IMR-90 (cell line): Measurements from ENCODE around the gene OTUB2. TPM values are rescaled to one million over a fixed set of nuclear protein-coding genes. Genes with fewer than 3 reads are reported as not detected.

Source experiments
- ATAC-seq: fragments of 200-7000 bp; cut with Tn5 transposase; 2 replicates; pipeline ENCODE4 v1.9.1; 2020; ENCODE audit warnings: low read depth, mild to moderate bottlenecking, moderate library complexity
- BruUV-seq: library from RNA; stranded (reverse); fragments of 400-500 nt; replicated peaks from 2 replicates; lab custom pipeline; 2021; lab: Mats Ljungman, UMichigan
- CTCF ChIA-PET: fragments of 300-600 bp; formaldehyde crosslinking; extraction: SDS; loops from one replicate; lab custom pipeline; 2021; ENCODE audit warnings: antibody characterized with exemption; lab: Yijun Ruan, JAX
- POLR2A ChIA-PET: fragments of 300-600 bp; sonication (Branson Sonifier 250); formaldehyde crosslinking; loops from one replicate; lab custom pipeline; 2022; ENCODE audit warnings: antibody characterized with exemption; ENCODE audit not compliant: unreplicated experiment; lab: Charles Lee
- DNase-seq: peaks from one replicate; pipeline ENCODE4 v3.0.0; 2013
- H2AFZ ChIP-seq: replicated peaks from 2 replicates; pipeline ENCODE3; 2013; ENCODE audit warnings: low read length, mild to moderate bottlenecking; ENCODE audit not compliant: poor library complexity
- H2AK5ac ChIP-seq: 2 replicates; pipeline ENCODE4 v1.6.1; 2013; ENCODE audit warnings: low read depth, low read length, inconsistent platforms
- H2AK9ac ChIP-seq: replicated peaks from 2 replicates; pipeline ENCODE3; 2013; ENCODE audit warnings: mild to moderate bottlenecking, low read depth, low read length, moderate library complexity; ENCODE audit not compliant: poor library complexity
- H2BK120ac ChIP-seq: 2 replicates; pipeline ENCODE4 v1.6.1; 2013; ENCODE audit warnings: low read depth, low read length, inconsistent platforms
- H2BK15ac ChIP-seq: 3 replicates; pipeline ENCODE4 v1.6.1; 2013; ENCODE audit warnings: low read depth, low read length, inconsistent platforms
- H2BK20ac ChIP-seq: 2 replicates; pipeline ENCODE4 v1.6.1; 2013; ENCODE audit warnings: low read depth, mild to moderate bottlenecking, inconsistent platforms, low read length, moderate library complexity
- H2BK5ac ChIP-seq: 2 replicates; pipeline ENCODE4 v1.6.1; 2013; ENCODE audit warnings: mild to moderate bottlenecking, low read depth, low read length, inconsistent platforms; ENCODE audit not compliant: poor library complexity, severe bottlenecking
- H3K14ac ChIP-seq: replicated peaks from 2 replicates; pipeline ENCODE4 v1.6.1; 2013; ENCODE audit warnings: low read depth, low read length, inconsistent platforms
- H3K18ac ChIP-seq: 2 replicates; pipeline ENCODE4 v1.6.1; 2013; ENCODE audit warnings: low read depth, low read length, control low read depth
- H3K23ac ChIP-seq: 2 replicates; pipeline ENCODE4 v1.6.1; 2013; ENCODE audit warnings: low read depth, low read length, inconsistent platforms
- H3K27ac ChIP-seq: 2 replicates; pipeline ENCODE4 v1.5.1; 2013; ENCODE audit warnings: mild to moderate bottlenecking, control low read depth, low read length; ENCODE audit not compliant: insufficient read depth
- H3K27me3 ChIP-seq: 2 replicates; pipeline ENCODE4 v1.6.1; 2013; ENCODE audit warnings: low read length; ENCODE audit not compliant: control insufficient read depth, insufficient read depth
- H3K36me3 ChIP-seq: 2 replicates; pipeline ENCODE4 v1.6.1; 2013; ENCODE audit warnings: low read length, mixed read lengths; ENCODE audit not compliant: control insufficient read depth, insufficient read depth
- H3K4ac ChIP-seq: 2 replicates; pipeline ENCODE4 v1.6.1; 2013; ENCODE audit warnings: low read depth, low read length, inconsistent platforms
- H3K4me1 ChIP-seq: 2 replicates; pipeline ENCODE4 v1.6.1; 2013; ENCODE audit warnings: low read length, mixed read lengths; ENCODE audit not compliant: control insufficient read depth, insufficient read depth
- H3K4me2 ChIP-seq: 2 replicates; pipeline ENCODE4 v1.6.1; 2013; ENCODE audit warnings: low read depth, mild to moderate bottlenecking, control low read depth, low read length, moderate library complexity
- H3K4me3 ChIP-seq: 2 replicates; pipeline ENCODE4 v1.5.1; 2013; ENCODE audit warnings: low read depth, mild to moderate bottlenecking, control low read depth, low read length, moderate library complexity; ENCODE audit not compliant: insufficient read depth
- H3K56ac ChIP-seq: 2 replicates; pipeline ENCODE4 v1.6.1; 2013; ENCODE audit warnings: low read length, inconsistent platforms; ENCODE audit not compliant: insufficient read depth; ENCODE audit errors: extremely low read depth
- H3K79me1 ChIP-seq, 2 experiments: 2 replicates each; pipeline ENCODE4 v1.6.1; 2013; ENCODE audit warnings: low read length in 2 of 2, inconsistent platforms in 1 of 2, low read depth in 1 of 2
- H3K9ac ChIP-seq: 2 replicates; pipeline ENCODE4 v1.6.1; 2013; ENCODE audit warnings: low read depth, low read length, control low read depth
- H3K9me1 ChIP-seq: 2 replicates; pipeline ENCODE4 v1.6.1; 2013; ENCODE audit warnings: low read length, inconsistent platforms; ENCODE audit not compliant: insufficient read depth
- H3K9me3 ChIP-seq: 2 replicates; pipeline ENCODE4 v1.6.1; 2013; ENCODE audit warnings: low read length; ENCODE audit not compliant: control insufficient read depth, insufficient read depth
- H4K20me1 ChIP-seq: 2 replicates; pipeline ENCODE4 v1.6.1; 2013; ENCODE audit warnings: low read length, inconsistent platforms; ENCODE audit not compliant: insufficient read depth
- H4K5ac ChIP-seq: 2 replicates; pipeline ENCODE4 v1.6.1; 2013; ENCODE audit warnings: mild to moderate bottlenecking, low read depth, low read length, control low read depth
- H4K8ac ChIP-seq, 2 experiments: 2 replicates each; pipeline ENCODE4 v1.6.1; 2013; ENCODE audit warnings: low read depth in 2 of 2, low read length in 2 of 2, control low read depth in 1 of 2, inconsistent platforms in 1 of 2
- H4K91ac ChIP-seq: 2 replicates; pipeline ENCODE4 v1.6.1; 2013; ENCODE audit warnings: low read depth, low read length, inconsistent platforms; ENCODE audit not compliant: insufficient read depth
- BHLHE40 ChIP-seq: fragments of 150-350 bp; IDR thresholded peaks from 2 replicates; pipeline ENCODE4 v1.6.1; 2016; ENCODE audit warnings: mild to moderate bottlenecking, low read depth, low read length
- CHD1 ChIP-seq: IDR thresholded peaks from 2 replicates; pipeline ENCODE4 v1.6.1; 2012; ENCODE audit warnings: low read depth, low read length, improper control_type of control experiment
- ELK1 ChIP-seq: fragments of 150-350 bp; IDR thresholded peaks from 2 replicates; pipeline ENCODE4 v1.6.1; 2016; ENCODE audit warnings: low read depth, mild to moderate bottlenecking, low read length, moderate library complexity, borderline replicate concordance
- FOS ChIP-seq: fragments of 150-350 bp; IDR thresholded peaks from 2 replicates; pipeline ENCODE4 v1.6.1; 2016; ENCODE audit warnings: low read depth, low read length
- MAFK ChIP-seq: IDR thresholded peaks from 2 replicates; pipeline ENCODE4 v1.6.1; 2012; ENCODE audit warnings: low read depth, low read length, improper control_type of control experiment
- MAZ ChIP-seq: IDR thresholded peaks from 2 replicates; pipeline ENCODE4 v1.6.1; 2012; ENCODE audit warnings: low read depth, mild to moderate bottlenecking, low read length, improper control_type of control experiment, moderate library complexity, borderline replicate concordance
- MXI1 ChIP-seq: IDR thresholded peaks from 2 replicates; pipeline ENCODE4 v1.6.1; 2012; ENCODE audit warnings: low read depth, mild to moderate bottlenecking, low read length, moderate library complexity, borderline replicate concordance
- NFE2L2 ChIP-seq: fragments of 150-350 bp; IDR thresholded peaks from 2 replicates; pipeline ENCODE4 v1.6.1; 2016; ENCODE audit warnings: low read depth, mild to moderate bottlenecking, low read length
- POLR2A ChIP-seq: IDR thresholded peaks from 2 replicates; pipeline ENCODE4 v1.6.1; 2012; ENCODE audit warnings: mild to moderate bottlenecking, low read depth, low read length
- RAD21 ChIP-seq: IDR thresholded peaks from 2 replicates; pipeline ENCODE4 v1.6.1; 2012; ENCODE audit warnings: low read length, improper control_type of control experiment
- RCOR1 ChIP-seq: IDR thresholded peaks from 2 replicates; pipeline ENCODE4 v1.6.1; 2012; ENCODE audit warnings: mild to moderate bottlenecking, low read length, improper control_type of control experiment; ENCODE audit not compliant: insufficient replicate concordance
- RFX5 ChIP-seq: IDR thresholded peaks from 2 replicates; pipeline ENCODE4 v1.8.0; 2012; ENCODE audit warnings: low read depth, mild to moderate bottlenecking, low read length, moderate library complexity
- SMC3 ChIP-seq: fragments of 150-350 bp; IDR thresholded peaks from 2 replicates; pipeline ENCODE4 v1.6.1; 2016; ENCODE audit warnings: low read depth, mild to moderate bottlenecking, antibody characterized with exemption, low read length, moderate library complexity
- WGBS, 2 experiments: methylation state at CpG; one replicate each; pipeline versions ENCODE4 v1.1.5 to v1.1.7; 2013; ENCODE audit warnings: missing lambda C conversion rate in 2 of 2; ENCODE audit not compliant: insufficient read length in 1 of 2; ENCODE audit errors: extremely low coverage in 2 of 2; 5-methylcytosine and 5-hydroxymethylcytosine counted together
- dilution Hi-C: fragments of 300-500 bp; cut with HindIII; formaldehyde crosslinking; loops from one replicate; pipeline ENCODE4 v1.14.3; 2018; ENCODE audit warnings: low sequenced_read_pairs; ENCODE audit not compliant: unreplicated experiment
- in situ Hi-C: fragments of 300-500 bp; cut with MboI; formaldehyde crosslinking; loops from 3 replicates; pipeline ENCODE4 v1.14.3; 2019; ENCODE audit warnings: low sequenced_read_pairs, inconsistent platforms, mixed read lengths
- intact Hi-C: fragments of 100-400 bp; cut with micrococcal nuclease; formaldehyde crosslinking; loops from 2 replicates; pipeline ENCODE4 v1.10.0; 2022
- polyA plus RNA-seq, 3 experiments: library from polyadenylated mRNA; depleted of rRNA; stranded (reverse); fragments of >200 nt; gene quantifications; 2 replicates each; pipeline ENCODE4 v1.2.3, GENCODE V29; 2012; ENCODE audit warnings: low replicate concordance in 1 of 3
- total RNA-seq: library from RNA; depleted of rRNA; stranded (reverse); fragments of >200 nt; gene quantifications from 2 replicates; pipeline ENCODE4 v1.2.3, GENCODE V29; 2012
- TF ChIP-seq, protein P1 (sequence below): fragments of 150-350 bp; IDR thresholded peaks from 2 replicates; pipeline ENCODE4 v1.6.1; 2017; ENCODE audit warnings: mild to moderate bottlenecking, antibody characterized with exemption, low read length, low read depth

Gene OTUB2
- total and polyA plus RNA-seq, 2 of the 4 experiments (the other 2 are of a cell fraction), result 1.1 to 2.5 TPM

GRCh38 chr14:94097091-94097490 is 71.0 kb downstream of the OTUB2 start:
- CTCF ChIA-PET, result no interaction called here
- dilution Hi-C loops, result no loop called here
- Histone ChIP-seq H3K18ac (no peak overlapping the region), H2BK120ac (no peak overlapping the region), H3K27me3 (no peaks in the 10 kb centered on the region), H4K20me1 (0 out of 2 replicates have a peak, but pooled peaks cover 8% of the 10 kb centered on the region), H3K9me1 (peaks cover 8% of the 10 kb centered on the region), H3K4me2 (no peak overlapping the region), H3K79me1 (peaks cover 0 to 2% of the 10 kb centered on the region in 2 experiments; a peak in 2 of 4 replicates), H2AFZ (no peak overlapping the region), H2BK15ac (no peak overlapping the region), H4K8ac (no peak overlapping the region), H3K4me1 (peaks cover 5% of the 10 kb centered on the region; the same call in 1 of the 2 replicates), H3K4ac (no peak overlapping the region), H3K23ac (no peak overlapping the region), H2AK5ac (no peak overlapping the region), H3K9me3 (no peaks in the 10 kb centered on the region), H3K9ac (no peak overlapping the region), H3K36me3 (no peaks in the 10 kb centered on the region), H4K5ac (no peak overlapping the region), H3K14ac (no peak overlapping the region), H3K56ac (no peak overlapping the region), H3K4me3 (no peak overlapping the region), H4K91ac (no peak overlapping the region), H2BK20ac (no peak overlapping the region), H2BK5ac (no peak overlapping the region), H3K27ac (no peak overlapping the region), H2AK9ac (no peak overlapping the region)
- POLR2A ChIA-PET, result no interaction called here
- in situ Hi-C loops, result no loop called here
- 100% methylated on average over 1 of the region's 4 CpGs; no CpG with 5 or more reads in 1 of the 2 experiments for WGBS, 2 experiments
- DNase-seq (no peak), ATAC-seq (no peak)
- TF ChIP-seq MAZ, result no peak
- TF ChIP-seq, protein P1, sequence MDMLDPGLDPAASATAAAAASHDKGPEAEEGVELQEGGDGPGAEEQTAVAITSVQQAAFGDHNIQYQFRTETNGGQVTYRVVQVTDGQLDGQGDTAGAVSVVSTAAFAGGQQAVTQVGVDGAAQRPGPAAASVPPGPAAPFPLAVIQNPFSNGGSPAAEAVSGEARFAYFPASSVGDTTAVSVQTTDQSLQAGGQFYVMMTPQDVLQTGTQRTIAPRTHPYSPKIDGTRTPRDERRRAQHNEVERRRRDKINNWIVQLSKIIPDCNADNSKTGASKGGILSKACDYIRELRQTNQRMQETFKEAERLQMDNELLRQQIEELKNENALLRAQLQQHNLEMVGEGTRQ, result no peak
- no peak for TF ChIP-seq MAFK
- TF ChIP-seq CHD1, result no peak
- TF ChIP-seq RAD21, result no peak
- no peak for TF ChIP-seq RFX5
- no peak for TF ChIP-seq NFE2L2
- TF ChIP-seq MXI1, result no peak
- no peak for TF ChIP-seq FOS
- no peak for TF ChIP-seq SMC3
- no peak for TF ChIP-seq BHLHE40
- no peak for TF ChIP-seq RCOR1
- no peak for TF ChIP-seq ELK1
- TF ChIP-seq POLR2A, result no peak
- intact Hi-C loops, result no loop called here
- BruUV-seq, result no TSS peak
